ENCODE measurements around the gene SKIDA1.

DNA sequence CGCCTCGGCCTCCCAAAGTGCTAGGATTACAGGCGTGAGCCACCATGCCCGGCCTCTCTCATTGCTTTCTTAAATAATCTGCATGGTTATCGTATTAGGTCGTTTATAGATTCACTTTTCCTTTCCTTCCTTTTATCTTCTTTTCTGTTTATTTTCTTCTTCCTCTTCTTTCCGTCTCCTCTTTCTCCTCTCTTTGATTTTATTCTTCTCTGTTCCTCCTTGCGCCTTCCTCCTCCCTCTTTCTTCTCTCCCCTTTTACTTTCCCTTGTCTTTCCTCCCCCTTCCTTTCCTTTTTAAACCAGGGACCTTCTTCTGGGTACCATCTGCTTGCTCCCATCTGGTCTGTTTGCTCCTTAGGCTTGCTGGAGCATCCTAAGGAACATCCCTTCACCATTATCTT, 27.2 kb upstream of the SKIDA1 start:
- TF ChIP-seq, protein P1, sequence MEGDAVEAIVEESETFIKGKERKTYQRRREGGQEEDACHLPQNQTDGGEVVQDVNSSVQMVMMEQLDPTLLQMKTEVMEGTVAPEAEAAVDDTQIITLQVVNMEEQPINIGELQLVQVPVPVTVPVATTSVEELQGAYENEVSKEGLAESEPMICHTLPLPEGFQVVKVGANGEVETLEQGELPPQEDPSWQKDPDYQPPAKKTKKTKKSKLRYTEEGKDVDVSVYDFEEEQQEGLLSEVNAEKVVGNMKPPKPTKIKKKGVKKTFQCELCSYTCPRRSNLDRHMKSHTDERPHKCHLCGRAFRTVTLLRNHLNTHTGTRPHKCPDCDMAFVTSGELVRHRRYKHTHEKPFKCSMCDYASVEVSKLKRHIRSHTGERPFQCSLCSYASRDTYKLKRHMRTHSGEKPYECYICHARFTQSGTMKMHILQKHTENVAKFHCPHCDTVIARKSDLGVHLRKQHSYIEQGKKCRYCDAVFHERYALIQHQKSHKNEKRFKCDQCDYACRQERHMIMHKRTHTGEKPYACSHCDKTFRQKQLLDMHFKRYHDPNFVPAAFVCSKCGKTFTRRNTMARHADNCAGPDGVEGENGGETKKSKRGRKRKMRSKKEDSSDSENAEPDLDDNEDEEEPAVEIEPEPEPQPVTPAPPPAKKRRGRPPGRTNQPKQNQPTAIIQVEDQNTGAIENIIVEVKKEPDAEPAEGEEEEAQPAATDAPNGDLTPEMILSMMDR (IDR thresholded peaks at IDR 0.05), result no peak
- TF ChIP-seq SIN3A (IDR thresholded peaks at IDR 0.05; ENCODE audit: borderline replicate concordance, insufficient read depth, low read depth, low read length), result no peak
